Neural cell (in vitro differentiated cells): ENCODE results near the gene GMEB2. TPM values are rescaled to one million over a fixed set of nuclear protein-coding genes. Genes with fewer than 3 reads are reported as not detected.

Source experiments
- H2AFZ ChIP-seq: fragments of 200-600, 300-800 bp; sonication (generic), shearing (Covaris generic); 2 replicates; pipeline ENCODE4 v1.6.0; 2014; ENCODE audit warnings: low read depth, mild to moderate bottlenecking, antibody characterized with exemption, low read length, moderate library complexity
- H3F3A ChIP-seq: fragments of 200-600 bp; shearing (Covaris generic); 2 replicates; pipeline ENCODE4 v1.6.1; 2016; ENCODE audit warnings: mild to moderate bottlenecking, moderate library complexity, mixed read lengths, antibody characterized with exemption, low read length; ENCODE audit not compliant: insufficient read depth, poor library complexity, severe bottlenecking
- H3K27ac ChIP-seq: fragments of 200-600, 300-800 bp; sonication (generic), shearing (Covaris generic); 2 replicates; pipeline ENCODE4 v1.5.1; 2014; ENCODE audit warnings: mild to moderate bottlenecking, low read length, moderate library complexity
- H3K27me3 ChIP-seq: fragments of 300-800, 200-600 bp; sonication (generic), shearing (Covaris generic); 2 replicates; pipeline ENCODE4 v1.6.0; 2014; ENCODE audit warnings: mild to moderate bottlenecking, low read depth, low read length, moderate library complexity; ENCODE audit not compliant: insufficient read depth
- H3K36me3 ChIP-seq: fragments of 300-800, 200-600 bp; sonication (generic), shearing (Covaris generic); 2 replicates; pipeline ENCODE4 v1.5.1; 2014; ENCODE audit warnings: mild to moderate bottlenecking, antibody characterized with exemption, low read length, moderate library complexity; ENCODE audit not compliant: insufficient read depth
- H3K4me2 ChIP-seq: fragments of 300-800, 200-600 bp; sonication (generic), shearing (Covaris generic); 2 replicates; pipeline ENCODE4 v1.6.0; 2014; ENCODE audit warnings: mild to moderate bottlenecking, low read length
- H3K4me3 ChIP-seq: fragments of 300-800, 200-600 bp; sonication (generic), shearing (Covaris generic); 2 replicates; pipeline ENCODE4 v1.5.1; 2014; ENCODE audit warnings: mild to moderate bottlenecking, low read length, moderate library complexity
- H3K79me2 ChIP-seq: fragments of 200-600 bp; shearing (Covaris generic); replicated peaks from 2 replicates; pipeline ENCODE4 v1.6.0; 2014; ENCODE audit warnings: mild to moderate bottlenecking, low read length, moderate library complexity; ENCODE audit not compliant: insufficient read depth
- H3K9ac ChIP-seq: fragments of 300-800, 200-600 bp; sonication (generic), shearing (Covaris generic); 2 replicates; pipeline ENCODE4 v1.6.1; 2016; ENCODE audit warnings: mild to moderate bottlenecking, low read length, mixed read lengths
- H3K9me2 ChIP-seq: fragments of 200-600 bp; shearing (Covaris generic); 2 replicates; pipeline ENCODE4 v1.6.1; 2016; ENCODE audit warnings: mild to moderate bottlenecking, low read length, mixed read lengths; ENCODE audit not compliant: insufficient read depth
- H3K9me3 ChIP-seq: fragments of 200-600, 300-800 bp; sonication (generic), shearing (Covaris generic); 2 replicates; pipeline ENCODE4 v1.6.1; 2016; ENCODE audit warnings: mild to moderate bottlenecking, mixed run types, low read length, moderate library complexity, mixed read lengths
- H4K20me1 ChIP-seq: fragments of 200-600 bp; shearing (Covaris generic); 2 replicates; pipeline ENCODE4 v1.6.1; 2016; ENCODE audit warnings: mild to moderate bottlenecking, mixed run types; ENCODE audit not compliant: insufficient read depth
- EP300 ChIP-seq: fragments of 450-650 bp; conservative IDR thresholded peaks from 2 replicates; pipeline ENCODE4 v1.6.1; 2014; ENCODE audit warnings: antibody characterized with exemption, mild to moderate bottlenecking, moderate library complexity; ENCODE audit not compliant: poor library complexity, severe bottlenecking
- EZH2 ChIP-seq: fragments of 200-600, 300-800 bp; shearing (Covaris generic), sonication (generic); IDR thresholded peaks from 2 replicates; pipeline ENCODE4 v1.6.1; 2014; ENCODE audit warnings: antibody characterized with exemption, low read length, borderline replicate concordance, mild to moderate bottlenecking; ENCODE audit not compliant: insufficient read depth, poor library complexity, severe bottlenecking
- MXI1 ChIP-seq: fragments of 450-650 bp; conservative IDR thresholded peaks from 2 replicates; pipeline ENCODE4 v1.6.1; 2014; ENCODE audit warnings: antibody characterized with exemption, mild to moderate bottlenecking; ENCODE audit not compliant: poor library complexity, severe bottlenecking
- POLR2AphosphoS5 ChIP-seq: IDR thresholded peaks from 2 replicates; pipeline ENCODE4 v1.6.1; 2012
- RAD21 ChIP-seq: fragments of 450-650 bp; conservative IDR thresholded peaks from 2 replicates; pipeline ENCODE4 v1.6.1; 2014; ENCODE audit warnings: antibody characterized with exemption, mild to moderate bottlenecking, moderate library complexity
- REST ChIP-seq: IDR thresholded peaks from 2 replicates; pipeline ENCODE4 v1.6.1; 2012; ENCODE audit warnings: borderline replicate concordance
- SMC3 ChIP-seq: fragments of 450-650 bp; conservative IDR thresholded peaks from 2 replicates; pipeline ENCODE4 v1.6.1; 2014; ENCODE audit warnings: antibody characterized with exemption, mild to moderate bottlenecking, moderate library complexity; ENCODE audit not compliant: poor library complexity
- TAF1 ChIP-seq: IDR thresholded peaks from 2 replicates; pipeline ENCODE4 v1.6.1; 2012; ENCODE audit warnings: low read depth
- polyA plus RNA-seq: library from polyadenylated mRNA; depleted of rRNA; stranded (reverse); fragments of >200 nt; gene quantifications from 2 replicates; pipeline ENCODE4 v1.2.3, GENCODE V29; 2014
- TF ChIP-seq, protein P1 (sequence below): fragments of 450-650 bp; IDR thresholded peaks from 2 replicates; pipeline ENCODE4 v1.5.1; 2014; ENCODE audit warnings: antibody characterized with exemption, mild to moderate bottlenecking, moderate library complexity; ENCODE audit not compliant: poor library complexity, severe bottlenecking

Gene GMEB2
- polyA plus RNA-seq, 1 donor from 2014 or later: 13.7 TPM

DNA sequence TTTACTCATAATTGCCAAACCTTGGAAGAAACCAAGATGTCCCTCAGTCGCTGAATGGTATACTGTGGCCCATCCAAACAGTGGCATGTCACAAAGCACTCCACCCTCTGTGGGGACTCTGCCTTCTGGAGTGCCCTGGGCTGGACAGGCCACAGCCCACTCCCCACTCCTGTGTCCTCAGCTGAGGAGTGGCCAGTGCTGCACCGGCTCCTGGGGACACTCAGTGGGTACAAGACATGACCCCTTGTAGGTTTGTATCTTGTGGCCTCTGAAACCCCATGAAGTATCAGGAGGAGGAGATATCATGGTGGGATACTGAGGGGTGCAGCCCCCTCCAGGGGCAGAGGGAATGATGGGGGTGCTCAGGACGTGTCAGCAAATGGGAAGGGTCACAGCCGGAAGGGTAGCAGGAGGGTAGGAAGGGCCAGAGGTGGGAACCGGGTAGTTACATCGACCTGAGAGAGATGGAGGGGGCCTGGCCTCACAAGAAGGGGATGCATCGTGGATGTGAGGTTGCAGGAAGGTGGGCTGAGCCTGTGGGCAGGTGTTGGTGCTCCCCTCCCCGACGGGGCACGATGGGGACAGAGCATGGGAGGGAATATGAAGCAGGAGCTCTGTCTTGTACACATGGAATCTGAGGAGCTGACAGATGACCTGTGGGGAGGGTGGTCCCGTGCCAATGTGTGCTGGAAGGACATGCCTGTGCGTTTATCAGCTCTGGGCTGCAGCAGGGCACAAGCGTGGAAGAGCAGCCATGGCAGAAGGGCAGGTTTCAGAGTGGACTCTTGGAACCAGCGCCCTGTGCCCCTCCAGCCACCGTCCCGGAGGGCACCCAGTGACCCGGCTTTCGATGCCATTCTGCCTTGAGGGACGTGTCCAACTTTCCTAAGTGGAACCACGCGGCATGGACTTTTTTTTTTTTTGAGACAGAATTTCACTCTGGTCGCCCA, 41.0 kb downstream of the GMEB2 start:
- Histone ChIP-seq H3K9me3 (no peaks in the 10 kb centered on the region), H3K9ac (no peak overlapping the region), H4K20me1 (no peaks in the 10 kb centered on the region), H3K27me3 (no peaks in the 10 kb centered on the region), H2AFZ (no peak overlapping the region), H3F3A (no peaks in the 10 kb centered on the region), H3K27ac (no peak overlapping the region), H3K4me2 (no peak overlapping the region), H3K9me2 (no peaks in the 10 kb centered on the region), H3K36me3 (no peaks in the 10 kb centered on the region), H3K79me2 (no peaks in the 10 kb centered on the region), H3K4me3 (no peak overlapping the region)
- TF ChIP-seq, protein P1, sequence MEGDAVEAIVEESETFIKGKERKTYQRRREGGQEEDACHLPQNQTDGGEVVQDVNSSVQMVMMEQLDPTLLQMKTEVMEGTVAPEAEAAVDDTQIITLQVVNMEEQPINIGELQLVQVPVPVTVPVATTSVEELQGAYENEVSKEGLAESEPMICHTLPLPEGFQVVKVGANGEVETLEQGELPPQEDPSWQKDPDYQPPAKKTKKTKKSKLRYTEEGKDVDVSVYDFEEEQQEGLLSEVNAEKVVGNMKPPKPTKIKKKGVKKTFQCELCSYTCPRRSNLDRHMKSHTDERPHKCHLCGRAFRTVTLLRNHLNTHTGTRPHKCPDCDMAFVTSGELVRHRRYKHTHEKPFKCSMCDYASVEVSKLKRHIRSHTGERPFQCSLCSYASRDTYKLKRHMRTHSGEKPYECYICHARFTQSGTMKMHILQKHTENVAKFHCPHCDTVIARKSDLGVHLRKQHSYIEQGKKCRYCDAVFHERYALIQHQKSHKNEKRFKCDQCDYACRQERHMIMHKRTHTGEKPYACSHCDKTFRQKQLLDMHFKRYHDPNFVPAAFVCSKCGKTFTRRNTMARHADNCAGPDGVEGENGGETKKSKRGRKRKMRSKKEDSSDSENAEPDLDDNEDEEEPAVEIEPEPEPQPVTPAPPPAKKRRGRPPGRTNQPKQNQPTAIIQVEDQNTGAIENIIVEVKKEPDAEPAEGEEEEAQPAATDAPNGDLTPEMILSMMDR: no peak
- no peak for TF ChIP-seq MXI1

DNA sequence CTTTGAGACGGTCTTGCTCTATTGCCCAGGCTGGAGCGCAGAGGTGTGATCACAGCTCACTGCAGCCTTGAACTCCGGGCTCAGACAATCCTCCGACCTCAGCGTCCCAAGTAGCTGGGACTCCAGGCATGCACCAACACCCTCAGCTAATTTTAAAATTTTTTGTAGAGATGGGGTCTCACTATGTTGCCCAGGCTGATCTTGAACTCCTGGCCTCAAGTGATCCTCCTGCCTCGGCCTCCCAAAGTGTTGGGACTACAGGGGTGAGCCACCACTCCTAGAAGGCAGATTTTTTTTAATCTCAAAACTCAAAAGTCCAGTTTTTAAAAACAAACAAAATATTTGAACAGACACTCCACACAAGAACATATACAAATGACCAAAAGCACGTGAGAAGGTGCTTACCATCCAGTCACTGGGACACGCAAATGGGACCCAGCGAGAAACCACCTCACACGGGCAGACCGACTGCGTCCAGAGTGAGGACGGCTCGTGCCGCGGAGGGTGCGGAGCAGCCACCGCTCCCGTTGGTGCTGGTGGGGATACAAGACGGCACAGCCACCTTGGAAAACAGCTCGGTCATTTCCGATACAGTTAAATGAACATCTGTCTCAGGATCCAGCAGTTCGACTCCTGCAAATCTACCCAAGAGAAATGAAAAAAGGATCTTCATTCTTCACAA, 44.4 kb downstream of the GMEB2 start:
- Histone ChIP-seq H3K9ac (no peak overlapping the region), H3K9me3 (no peaks in the 10 kb centered on the region), H4K20me1 (no peaks in the 10 kb centered on the region), H3K4me3 (no peak overlapping the region), H3F3A (no peaks in the 10 kb centered on the region), H3K27me3 (no peaks in the 10 kb centered on the region), H3K27ac (no peak overlapping the region), H3K79me2 (no peaks in the 10 kb centered on the region), H3K4me2 (no peak overlapping the region), H2AFZ (no peak overlapping the region), H3K36me3 (no peaks in the 10 kb centered on the region), H3K9me2 (no peaks in the 10 kb centered on the region)
- TF ChIP-seq TAF1: no peak
- TF ChIP-seq, protein P1: no peak
- no peak for TF ChIP-seq REST
- TF ChIP-seq SMC3: no peak
- TF ChIP-seq EZH2: no peak
- no peak for TF ChIP-seq RAD21
- TF ChIP-seq MXI1: no peak
- no peak for TF ChIP-seq EP300
- no peak for TF ChIP-seq POLR2AphosphoS5
